Measurements from ENCODE around the gene TPD52L1.

The TPD52L1 gene

GRCh38 chr6:125253881-125254280 is 100.3 kb downstream of the TPD52L1 start:
- no peak for TF ChIP-seq CTCF (IDR thresholded peaks at IDR 0.05)

GRCh38 chr6:125254321-125254720 is 100.7 kb downstream of the TPD52L1 start:
- no peak overlapping the region for H3K27ac ChIP-seq
- no peak overlapping the region for H3K4me3 ChIP-seq (ENCODE audit: low read depth in 1 of 2, low read length in 1 of 2)
- H3K4me1 ChIP-seq (ENCODE audit: control insufficient read depth in 1 of 2, insufficient read depth in 1 of 2, low read depth in 1 of 2, low read length in 1 of 2): no peaks in the 10 kb centered on the region
- H3K9me3 ChIP-seq: no peaks in the 10 kb centered on the region
- TF ChIP-seq CTCF (IDR thresholded peaks at IDR 0.05): no peak
- no peaks in the 10 kb centered on the region for H3K36me3 ChIP-seq
- no peaks in the 10 kb centered on the region for H3K27me3 ChIP-seq

More at GRCh38 chr6:125253881-125254280, 100.3 kb downstream of the TPD52L1 start:
- H3K9me3 ChIP-seq: no peaks in the 10 kb centered on the region
- no peak overlapping the region for H3K27ac ChIP-seq
- H3K27me3 ChIP-seq: no peaks in the 10 kb centered on the region
- H3K4me1 ChIP-seq (ENCODE audit: control insufficient read depth in 1 of 2, insufficient read depth in 1 of 2, low read depth in 1 of 2, low read length in 1 of 2): no peaks in the 10 kb centered on the region
- H3K36me3 ChIP-seq: no peaks in the 10 kb centered on the region
- no peak overlapping the region for H3K4me3 ChIP-seq (ENCODE audit: low read depth in 1 of 2, low read length in 1 of 2)

- Histone ChIP-seq H3K36me3 (no peaks in the 10 kb centered on the region), H3K27me3 (no peaks in the 10 kb centered on the region), H3K4me3 (ENCODE audit: low read depth in 1 of 2, low read length in 1 of 2) (no peak overlapping the region), H3K4me1 (ENCODE audit: control insufficient read depth in 1 of 2, insufficient read depth in 1 of 2, low read depth in 1 of 2, low read length in 1 of 2) (no peaks in the 10 kb centered on the region), H3K27ac (no peak overlapping the region), H3K9me3 (no peaks in the 10 kb centered on the region)
- no peak for TF ChIP-seq CTCF (IDR thresholded peaks at IDR 0.05)
Measured at GRCh38 chr6:125255201-125255600, 101.6 kb downstream of the TPD52L1 start.

- Histone ChIP-seq H3K36me3 (no peaks in the 10 kb centered on the region), H3K27ac (no peak overlapping the region), H3K27me3 (no peaks in the 10 kb centered on the region), H3K4me1 (ENCODE audit: control insufficient read depth in 1 of 2, insufficient read depth in 1 of 2, low read depth in 1 of 2, low read length in 1 of 2) (no peaks in the 10 kb centered on the region), H3K9me3 (no peaks in the 10 kb centered on the region), H3K4me3 (ENCODE audit: low read depth in 1 of 2, low read length in 1 of 2) (no peak overlapping the region)
- TF ChIP-seq CTCF (IDR thresholded peaks at IDR 0.05): no peak
Measured at GRCh38 chr6:125257351-125257750, 103.8 kb downstream of the TPD52L1 start.

GRCh38 chr6:125258651-125259353 is 105.2 kb downstream of the TPD52L1 start:
- no peak overlapping the region for H3K4me3 ChIP-seq (ENCODE audit: low read depth in 1 of 2, low read length in 1 of 2)

More at GRCh38 chr6:125258651-125259353, 105.2 kb downstream of the TPD52L1 start:
- TF ChIP-seq CTCF (IDR thresholded peaks at IDR 0.05): no peak
- no peaks in the 10 kb centered on the region for H3K27me3 ChIP-seq
- H3K27ac ChIP-seq: no peak overlapping the region
- H3K4me1 ChIP-seq (ENCODE audit: control insufficient read depth in 1 of 2, insufficient read depth in 1 of 2, low read depth in 1 of 2, low read length in 1 of 2): no peaks in the 10 kb centered on the region
- H3K36me3 ChIP-seq: no peaks in the 10 kb centered on the region
- H3K9me3 ChIP-seq: no peaks in the 10 kb centered on the region

All from neutrophil (primary cell).